Thymus (tissue), 14 donors: ENCODE measurements around the gene GAS2L1. TPM values are rescaled to one million over a fixed set of nuclear protein-coding genes. Genes with fewer than 3 reads are reported as not detected.
A peak's percentile ranks its signal among the peaks of the same experiment; 100 is the strongest.

Experiments
- DNase-seq, 9 donors: peaks; one replicate each; pipeline ENCODE4 v3.0.0-alpha.2; 2013; ENCODE audit warnings: low spot score in 9 of 9, low read depth in 6 of 9, missing footprints in 1 of 9
- H3K27ac ChIP-seq, 2 donors: one replicate each; pipeline ENCODE4 v1.5.1; 2013; ENCODE audit warnings: control low read depth in 1 of 2, low read depth in 1 of 2, low read length in 1 of 2, mild to moderate bottlenecking in 1 of 2, moderate library complexity in 1 of 2
- H3K27me3 ChIP-seq, 2 donors: one replicate each; pipeline ENCODE4 v1.5.1; 2013; ENCODE audit warnings: low read length in 1 of 2; ENCODE audit not compliant: control insufficient read depth in 2 of 2, insufficient read depth in 1 of 2
- H3K36me3 ChIP-seq, 2 donors: one replicate each; pipeline ENCODE4 v1.5.1; 2013; ENCODE audit warnings: low read length in 1 of 2, mild to moderate bottlenecking in 1 of 2, moderate library complexity in 1 of 2; ENCODE audit not compliant: control insufficient read depth in 2 of 2, insufficient read depth in 2 of 2
- H3K4me1 ChIP-seq, 2 donors: one replicate each; pipeline ENCODE4 v1.5.1; 2013; ENCODE audit warnings: low read length in 2 of 2; ENCODE audit not compliant: control insufficient read depth in 2 of 2, insufficient read depth in 2 of 2
- H3K4me3 ChIP-seq, 2 donors: one replicate each; pipeline ENCODE4 v1.5.1; 2013; ENCODE audit warnings: low read length in 2 of 2, control low read depth in 1 of 2, mild to moderate bottlenecking in 1 of 2
- H3K9me3 ChIP-seq, 2 donors: one replicate each; pipeline ENCODE4 v1.5.1; 2013; ENCODE audit warnings: low read length in 1 of 2, mild to moderate bottlenecking in 1 of 2; ENCODE audit not compliant: control insufficient read depth in 2 of 2, insufficient read depth in 1 of 2
- WGBS: extraction: QIAGEN DNeasy Blood & Tissue Kit; methylation state at CpG from one replicate; pipeline ENCODE4 v1.1.7; 2013; 5-methylcytosine and 5-hydroxymethylcytosine counted together
- long read RNA-seq, 10 donors: transcript quantifications; one replicate each; lab custom pipeline, GENCODE V29; 2026
- polyA plus RNA-seq: library from polyadenylated mRNA; stranded (reverse); fragments of 200-250 nt; gene quantifications from one replicate; pipeline ENCODE4 v1.2.3, GENCODE V29; 2013
- total RNA-seq: library from RNA; stranded (reverse); fragments of 120-200 nt; gene quantifications from one replicate; pipeline ENCODE4 v1.2.4, GENCODE V29; 2013
- donor health status: healthy.

The GAS2L1 gene
- total RNA-seq (0.80 TPM), polyA plus RNA-seq (6.0 TPM)
- long read RNA-seq, donor 1, result 0 reads
- long read RNA-seq, donor 2, partial matches to known transcripts, result 0 of 7 reads
- long read RNA-seq, donor 2, other reads (novel, unspliced or antisense), result 0 of 7 reads
- long read RNA-seq, donor 3, result 0 reads
- long read RNA-seq, donor 4, partial matches to known transcripts, result 0 of 1 reads
- long read RNA-seq, donor 4, other reads (novel, unspliced or antisense), result 0 of 1 reads
- long read RNA-seq, donor 5, partial matches to known transcripts, result 0 of 1 reads
- long read RNA-seq, donor 5, other reads (novel, unspliced or antisense), result 0 of 1 reads
- long read RNA-seq, donor 6, partial matches to known transcripts, result 0 of 5 reads
- long read RNA-seq, donor 6, other reads (novel, unspliced or antisense), result 0 of 5 reads
- long read RNA-seq, donor 7, result 0 reads
- long read RNA-seq, donor 8, partial matches to known transcripts, result 0 of 1 reads
- long read RNA-seq, donor 8, other reads (novel, unspliced or antisense), result 0 of 1 reads
- long read RNA-seq, donor 9, result 0 reads
- long read RNA-seq, donor 10, partial matches to known transcripts, result 0 of 1 reads
- long read RNA-seq, donor 10, other reads (novel, unspliced or antisense), result 0 of 1 reads

- peak within 1 kb of the TSS; percentile 39 to 50 for H3K4me3 ChIP-seq
- peaks cover 2 to 3% of the 10 kb centered on the region in 2 donors for H3K36me3 ChIP-seq
- peaks cover 0 to 6% of the 10 kb centered on the region in 2 donors for H3K9me3 ChIP-seq
- under 1% methylated on average over 40 of the region's 40 CpGs for WGBS
- peaks cover 0 to 18% of the 10 kb centered on the region in 2 donors for H3K4me1 ChIP-seq
- peak in 2 of 9 donors; percentile 18 to 21 for DNase-seq
- H3K27ac ChIP-seq, result peak within 1 kb of the TSS in 1 of 2 donors; percentile 32
- H3K27me3 ChIP-seq, result peaks cover 29 to 70% of the 10 kb centered on the region in 2 donors
Observed at GRCh38 chr22:29306175-29306834, at the start of gene GAS2L1. Gene GAS2L1 (plus strand): TSS chr22:29306650. CDS start chr22:29308106, 1,456 bp downstream.

DNA sequence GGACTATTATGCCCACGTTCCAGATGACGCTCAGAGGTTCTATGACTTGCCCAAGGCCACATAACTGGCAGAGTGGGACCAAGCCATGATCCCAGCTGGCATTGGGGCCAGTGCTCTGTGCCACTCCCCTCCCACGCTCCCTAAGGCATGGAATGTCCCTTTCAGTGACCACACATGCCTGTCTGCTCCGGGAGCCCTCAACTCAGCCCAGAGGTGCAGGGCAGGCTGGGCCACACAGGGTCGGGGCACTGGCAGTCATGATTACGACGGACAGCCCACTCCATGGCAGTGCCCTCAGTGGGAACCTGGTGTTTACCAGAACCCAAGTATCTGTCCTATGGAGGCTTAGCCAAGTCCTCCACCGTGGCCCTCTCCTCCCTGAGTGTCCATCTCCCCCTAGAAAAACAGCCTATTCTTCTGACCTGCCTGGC is 48.7 kb upstream of the GAS2L1 start:
- H3K36me3 ChIP-seq, result peaks cover 18 to 25% of the 10 kb centered on the region in 2 donors
- WGBS, result 87% methylated on average over 8 of the region's 8 CpGs
- DNase-seq, result no peak
- H3K9me3 ChIP-seq, result no peaks in the 10 kb centered on the region
- H3K4me3 ChIP-seq, result no peak overlapping the region
- H3K27me3 ChIP-seq, result no peaks in the 10 kb centered on the region
- H3K4me1 ChIP-seq, result peaks cover 13 to 15% of the 10 kb centered on the region in 2 donors
- no peak overlapping the region for H3K27ac ChIP-seq

DNA sequence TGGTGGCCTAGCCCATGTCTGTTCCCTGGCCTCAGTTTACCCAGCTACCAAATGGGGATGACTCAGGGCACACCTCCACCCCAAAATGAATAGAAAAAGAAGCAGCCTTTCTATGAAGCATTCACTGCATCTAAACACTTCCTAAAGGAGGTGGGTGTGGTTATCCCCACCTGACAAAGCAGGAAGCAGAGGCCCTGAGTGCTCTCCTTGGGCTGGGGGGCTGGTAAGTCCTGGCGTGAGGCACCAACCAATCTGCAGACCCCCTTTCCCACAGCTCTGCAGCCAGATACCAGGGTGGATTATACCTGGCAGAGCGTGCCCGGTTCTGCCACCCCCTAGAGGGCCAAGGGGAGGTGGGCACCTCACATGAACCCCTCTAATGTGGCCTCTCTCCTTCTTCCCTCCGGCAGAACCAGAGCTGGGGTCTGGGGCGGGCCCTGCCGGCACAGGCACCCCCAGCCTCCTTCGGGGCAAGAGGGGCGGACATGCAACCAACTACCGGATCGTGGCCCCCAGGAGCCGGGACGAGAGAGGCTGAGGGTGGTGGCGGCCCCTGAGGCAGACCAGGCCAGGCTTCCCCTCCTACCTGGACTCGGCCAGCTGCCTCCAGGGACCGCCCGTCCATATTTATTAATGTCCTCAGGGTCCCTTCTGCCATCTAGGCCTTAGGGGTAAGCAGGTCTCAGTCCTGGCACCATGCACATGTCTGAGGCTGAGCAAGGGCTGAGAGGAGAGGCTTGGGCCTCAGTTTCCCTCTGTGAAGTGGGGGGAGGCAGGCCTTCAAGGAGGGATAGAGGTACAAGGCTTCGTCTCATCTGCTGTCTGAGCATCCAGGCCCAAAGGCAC is 47.8 kb upstream of the GAS2L1 start:
- Histone ChIP-seq H3K27me3 (no peaks in the 10 kb centered on the region), H3K27ac (no peak overlapping the region), H3K4me1 (peaks cover 13 to 15% of the 10 kb centered on the region in 2 donors), H3K9me3 (no peaks in the 10 kb centered on the region), H3K36me3 (peaks cover 18 to 27% of the 10 kb centered on the region in 2 donors), H3K4me3 (no peak overlapping the region)
- no peak for DNase-seq
- 95% methylated on average over 17 of the region's 17 CpGs for WGBS

DNA sequence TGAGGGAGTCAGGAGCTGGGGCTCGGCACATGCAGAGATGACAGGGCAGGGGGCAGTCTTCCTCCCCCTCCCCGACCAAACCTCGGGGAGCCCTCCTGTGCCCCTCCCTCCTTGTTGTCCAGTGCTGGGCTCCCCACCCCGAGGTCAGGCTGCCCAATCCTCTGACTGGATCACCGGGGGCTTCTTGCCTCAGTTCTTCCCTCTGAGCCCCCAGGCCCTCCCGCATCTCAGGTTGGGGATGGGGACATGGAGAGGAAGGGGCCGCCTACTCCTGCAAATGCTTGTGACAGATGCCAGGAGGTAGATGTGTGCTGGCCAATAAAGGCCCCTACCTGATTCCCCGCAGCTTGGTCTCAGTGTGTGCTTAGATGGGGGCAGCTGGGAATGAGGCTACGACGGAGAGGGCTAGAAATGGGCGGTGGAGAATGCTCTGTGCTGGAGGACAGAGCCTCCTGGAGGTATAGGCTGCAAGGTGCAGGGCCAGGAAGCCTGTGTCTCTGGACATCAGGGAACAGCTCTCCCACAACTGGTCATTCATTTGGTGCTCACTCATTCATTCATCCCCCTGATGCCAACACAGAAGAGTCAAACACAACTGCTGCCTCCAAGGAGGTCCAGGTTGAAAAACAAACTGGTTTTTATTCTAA is 47.1 kb upstream of the GAS2L1 start:
- Histone ChIP-seq H3K4me3 (no peak overlapping the region), H3K36me3 (peaks cover 21 to 31% of the 10 kb centered on the region in 2 donors), H3K4me1 (peaks cover 6 to 8% of the 10 kb centered on the region in 2 donors), H3K27me3 (no peaks in the 10 kb centered on the region), H3K9me3 (no peaks in the 10 kb centered on the region), H3K27ac (no peak overlapping the region)
- 91% methylated on average over 11 of the region's 11 CpGs for WGBS
- no peak for DNase-seq

DNA sequence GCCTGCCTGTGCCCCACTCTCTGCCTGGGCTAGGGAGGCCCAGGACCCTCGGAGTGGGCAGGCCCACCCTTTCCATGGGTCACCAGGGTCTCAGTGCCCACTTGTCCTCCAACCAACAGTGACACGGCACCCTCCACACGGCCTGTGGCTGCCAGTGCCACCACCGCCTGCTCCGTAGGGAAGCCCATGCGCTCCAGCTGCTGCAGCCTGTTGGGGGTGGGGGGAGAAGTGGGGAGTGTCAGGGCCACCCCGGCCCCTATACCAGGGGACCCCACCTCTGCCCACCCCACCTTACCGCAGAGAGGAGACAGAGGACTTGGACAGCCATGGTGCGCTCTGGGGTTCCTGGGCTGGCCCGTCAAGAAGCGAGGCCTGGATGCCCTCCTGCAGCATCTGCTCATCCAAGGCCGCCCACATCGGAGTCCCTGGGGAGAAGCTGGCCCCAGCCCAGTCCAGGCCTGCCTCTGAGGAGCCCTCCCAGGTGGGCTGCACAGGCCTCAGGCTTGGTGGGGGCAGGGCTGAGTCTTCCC is 46.4 kb upstream of the GAS2L1 start:
- Histone ChIP-seq H3K27ac (no peak overlapping the region), H3K4me1 (peaks cover 0 to 2% of the 10 kb centered on the region in 2 donors), H3K36me3 (peaks cover 24 to 32% of the 10 kb centered on the region in 2 donors), H3K9me3 (no peaks in the 10 kb centered on the region), H3K27me3 (no peaks in the 10 kb centered on the region), H3K4me3 (no peak overlapping the region)
- no peak for DNase-seq
- WGBS, result 98% methylated on average over 13 of the region's 13 CpGs

- WGBS, result 96% methylated on average over 17 of the region's 17 CpGs
- no peaks in the 10 kb centered on the region for H3K27me3 ChIP-seq
- no peak overlapping the region for H3K27ac ChIP-seq
- no peak for DNase-seq
- no peaks in the 10 kb centered on the region for H3K9me3 ChIP-seq
- H3K36me3 ChIP-seq, result peaks cover 31 to 37% of the 10 kb centered on the region in 2 donors
- peaks cover 0 to 2% of the 10 kb centered on the region in 2 donors for H3K4me1 ChIP-seq
- H3K4me3 ChIP-seq, result no peak overlapping the region
Observed at GRCh38 chr22:29260601-29261315, 45.7 kb upstream of the GAS2L1 start.

DNA sequence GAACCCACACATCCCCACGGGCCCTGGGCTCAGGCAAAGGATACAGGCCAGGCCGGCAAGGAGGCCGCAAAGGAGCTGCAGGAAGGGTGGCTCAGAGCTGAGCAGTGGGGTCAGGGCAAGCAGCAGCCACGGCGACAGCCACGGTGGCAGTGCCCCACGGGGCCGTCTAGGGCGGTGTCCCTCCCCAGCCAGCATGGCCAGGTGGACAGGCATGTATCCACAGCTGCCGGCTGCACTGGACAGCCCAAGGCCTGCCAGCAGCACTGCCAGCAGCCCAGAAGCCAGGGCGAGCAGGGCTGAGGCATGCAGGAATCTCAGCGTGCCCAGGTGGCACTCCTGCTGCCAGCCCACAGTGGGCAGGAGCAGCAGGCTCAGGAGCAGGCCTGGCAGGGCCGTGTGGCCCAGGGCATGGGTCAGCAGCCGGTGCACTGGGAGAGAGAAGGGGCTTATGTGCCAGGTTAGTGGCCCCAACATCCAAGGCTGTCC is 42.6 kb upstream of the GAS2L1 start:
- no peak for DNase-seq
- H3K27ac ChIP-seq, result no peak overlapping the region

More for the DNA sequence above, 42.6 kb upstream of the GAS2L1 start:
- H3K4me1 ChIP-seq, result peaks cover 9 to 11% of the 10 kb centered on the region in 2 donors
- peaks cover 29 to 31% of the 10 kb centered on the region in 2 donors for H3K36me3 ChIP-seq
- no peaks in the 10 kb centered on the region for H3K27me3 ChIP-seq
- H3K9me3 ChIP-seq, result no peaks in the 10 kb centered on the region
- no peak overlapping the region for H3K4me3 ChIP-seq
- WGBS, result 94% methylated on average over 14 of the region's 14 CpGs
